ENCODE results near the gene LRP1B. TPM values are rescaled to one million over a fixed set of nuclear protein-coding genes. Genes with fewer than 3 reads are reported as not detected.

Gene LRP1B
- total RNA-seq, 1 experiment from 2014 or later: 0.52 TPM

- TF ChIP-seq PREB (CRISPR knock-in tag; IDR thresholded peaks at IDR 0.05; ENCODE audit: borderline replicate concordance): no peak
- no peak for TF ChIP-seq IRF1 (CRISPR knock-in tag; IDR thresholded peaks at IDR 0.05)
- TF ChIP-seq ATF3 (CRISPR knock-in tag; conservative IDR thresholded peaks at IDR 0.05): no peak
- TF ChIP-seq TP53 (CRISPR knock-in tag; IDR thresholded peaks at IDR 0.05): no peak
- TF ChIP-seq CREM (CRISPR knock-in tag; IDR thresholded peaks at IDR 0.05): no peak
Observed at GRCh38 chr2:141611981-141612380, 518.8 kb downstream of the LRP1B start (continued).

GRCh38 chr2:141611176-141611571 is 519.6 kb downstream of the LRP1B start:
- Mint-ChIP-seq H3K4me1 (peaks cover 50% of the 10 kb centered on the region), H3K27ac (peak overlapping the region; percentile 98), H3K27me3 (ENCODE audit: low read depth) (no peaks in the 10 kb centered on the region; the same call in 1 of the 2 replicates), H3K36me3 (peaks cover 29% of the 10 kb centered on the region), H3K9me3 (peaks cover 28% of the 10 kb centered on the region), H3K4me3 (peak overlapping the region; percentile 57)
- ChIA-PET POLR2A (no interaction called here), CTCF (no interaction called here)
- no peak for DNase-seq (ENCODE audit: low spot score)
- TF ChIP-seq FOXK1 (CRISPR knock-in tag; IDR thresholded peaks at IDR 0.05): no peak
- no peak for TF ChIP-seq JUN (CRISPR knock-in tag; IDR thresholded peaks at IDR 0.05)
- TF ChIP-seq GRHL2 (CRISPR knock-in tag; IDR thresholded peaks at IDR 0.05; ENCODE audit: insufficient replicate concordance, severe bottlenecking): no peak
- TF ChIP-seq NFYB (CRISPR knock-in tag; conservative IDR thresholded peaks at IDR 0.05; ENCODE audit: low read depth): no peak
- TF ChIP-seq CREM (CRISPR knock-in tag; IDR thresholded peaks at IDR 0.05): 0 out of 2 replicates have a peak, but pooled peaks have one; percentile 21
- peak; percentile 94 for ATAC-seq

GRCh38 chr2:141610564-141611175 is 520.1 kb downstream of the LRP1B start:
- no peak for TF ChIP-seq ESRRA (CRISPR knock-in tag; IDR thresholded peaks at IDR 0.05; ENCODE audit: borderline replicate concordance)
- TF ChIP-seq SMAD3 (CRISPR knock-in tag; IDR thresholded peaks at IDR 0.05; ENCODE audit: borderline replicate concordance): no peak
- peak; percentile 49 for ATAC-seq
- H3K4me3 Mint-ChIP-seq: peak overlapping the region; percentile 57

GRCh38 chr2:141605163-141605562 is 525.7 kb downstream of the LRP1B start:
- no peak overlapping the region for H3K4me3 Mint-ChIP-seq
- no peak overlapping the region for H3K27ac Mint-ChIP-seq
- peaks cover 30% of the 10 kb centered on the region for H3K4me1 Mint-ChIP-seq
- ATAC-seq (no peak), DNase-seq (ENCODE audit: low spot score) (no peak)
- ChIA-PET POLR2A (no interaction called here), CTCF (no interaction called here)
- no peaks in the 10 kb centered on the region; the same call in 1 of the 2 replicates for H3K27me3 Mint-ChIP-seq (ENCODE audit: low read depth)
- peaks cover 14% of the 10 kb centered on the region for H3K9me3 Mint-ChIP-seq
- H3K36me3 Mint-ChIP-seq: peaks cover 13% of the 10 kb centered on the region
- TF ChIP-seq ZNF512 (CRISPR knock-in tag; IDR thresholded peaks at IDR 0.05; ENCODE audit: borderline replicate concordance) (no peak), ATF2 (CRISPR knock-in tag; IDR thresholded peaks at IDR 0.05; ENCODE audit: borderline replicate concordance, low read depth) (no peak), HMGXB4 (CRISPR knock-in tag; IDR thresholded peaks at IDR 0.05) (no peak), ZNF423 (CRISPR knock-in tag; IDR thresholded peaks at IDR 0.05) (no peak), SP1 (CRISPR knock-in tag; conservative IDR thresholded peaks at IDR 0.05) (no peak), ZNF281 (CRISPR knock-in tag; IDR thresholded peaks at IDR 0.05) (no peak), TP53 (CRISPR knock-in tag; IDR thresholded peaks at IDR 0.05) (no peak), ZBTB21 (CRISPR knock-in tag; IDR thresholded peaks at IDR 0.05; ENCODE audit: borderline replicate concordance) (no peak)

More at GRCh38 chr2:141610564-141611175, 520.1 kb downstream of the LRP1B start:
- DNase-seq (ENCODE audit: low spot score): no peak
- H3K27me3 Mint-ChIP-seq (ENCODE audit: low read depth): no peaks in the 10 kb centered on the region; the same call in 1 of the 2 replicates
- peak overlapping the region; percentile 98 for H3K27ac Mint-ChIP-seq
- H3K4me1 Mint-ChIP-seq: peaks cover 50% of the 10 kb centered on the region
- CTCF ChIA-PET: no interaction called here
- H3K36me3 Mint-ChIP-seq: peaks cover 29% of the 10 kb centered on the region
- POLR2A ChIA-PET: no interaction called here
- peaks cover 28% of the 10 kb centered on the region for H3K9me3 Mint-ChIP-seq

Measured in WTC11 (cell line).